Measurements from ENCODE around the gene TNS4. TPM values are rescaled to one million over a fixed set of nuclear protein-coding genes. Genes with fewer than 3 reads are reported as not detected.

TNS4 gene
- total RNA-seq (1 to 10 TPM in 1 of 2 donors, under 1 TPM in 1; 0.23 to 1.6 TPM), polyA plus RNA-seq (ENCODE audit: insufficient read length in 6 of 6) (under 1 TPM in 4 of 6 donors, not detected in 2; 0.03 to 0.18 (median 0.13) TPM)
- long read RNA-seq, donor 1 = 0 reads
- long read RNA-seq, donor 2 = 0 reads
- long read RNA-seq, donor 3 = 0 reads
- long read RNA-seq, donor 4 = 0 reads
- long read RNA-seq, donor 5 = 0 reads
- long read RNA-seq, donor 6 = 0 reads
- long read RNA-seq, donor 7 = 0 reads
- long read RNA-seq, donor 8 = 0 reads
- long read RNA-seq, donor 9 = 0 reads
- long read RNA-seq, donor 10 = 0 reads
- long read RNA-seq, donor 11 = 0 reads
- long read RNA-seq, donor 12 = 0 reads

- peak in 1 of 4 donors; percentile 53 for DNase-seq
- peak; percentile 46 for ATAC-seq
Observed at GRCh38 chr17:40501499-40501911, at the start of gene TNS4. Gene TNS4 (minus strand): TSS chr17:40501623. CDS start chr17:40496425, 5,198 bp downstream.

GRCh38 chr17:40550608-40551007 lies 49.2 kb upstream of the TNS4 start:
- intact Hi-C loops (cut with DNase I) = no loop called here
- peak overlapping the region in 1 of 2 donors; percentile 88 for H3K27ac ChIP-seq
- peak; percentile 2 for ATAC-seq
- DNase-seq = no peak
- no peaks in the 10 kb centered on the region for H3K9me3 ChIP-seq
- peaks cover 52 to 77% of the 10 kb centered on the region in 2 donors for H3K4me1 ChIP-seq
- TF ChIP-seq CTCF (IDR thresholded peaks at IDR 0.05) = no peak
- H3K27me3 ChIP-seq = no peaks in the 10 kb centered on the region
- H3K4me3 ChIP-seq = no peak overlapping the region
- no peaks in the 10 kb centered on the region for H3K36me3 ChIP-seq

More at GRCh38 chr17:40501499-40501911, at the start of gene TNS4:
- TF ChIP-seq CTCF (IDR thresholded peaks at IDR 0.05) = no peak
- intact Hi-C loops (cut with DNase I) = no loop called here
- Histone ChIP-seq H3K36me3 (no peaks in the 10 kb centered on the region), H3K27ac (no peak within 1 kb of the TSS), H3K4me3 (no peak within 1 kb of the TSS), H3K9me3 (no peaks in the 10 kb centered on the region), H3K27me3 (peaks cover 0 to 14% of the 10 kb centered on the region in 2 donors), H3K4me1 (peaks cover 15 to 21% of the 10 kb centered on the region in 2 donors)

- intact Hi-C loops (cut with DNase I) = no loop called here
Observed at GRCh38 chr17:40548982-40549685, 47.7 kb upstream of the TNS4 start.

GRCh38 chr17:40548491-40548981 lies 47.1 kb upstream of the TNS4 start:
- Histone ChIP-seq H3K9me3 (no peaks in the 10 kb centered on the region), H3K27me3 (no peaks in the 10 kb centered on the region), H3K4me3 (no peak overlapping the region), H3K27ac (peak overlapping the region; percentile 74 to 84), H3K36me3 (no peaks in the 10 kb centered on the region), H3K4me1 (peaks cover 41 to 57% of the 10 kb centered on the region in 2 donors)
- ATAC-seq (no peak), DNase-seq (no peak)
- no peak for TF ChIP-seq CTCF (IDR thresholded peaks at IDR 0.05)
- intact Hi-C loops (cut with DNase I) = no loop called here

More at GRCh38 chr17:40548982-40549685, 47.7 kb upstream of the TNS4 start:
- ATAC-seq (peak; percentile 68), DNase-seq (peak in 2 of 4 donors; percentile 57 to 72)
- H3K36me3 ChIP-seq = no peaks in the 10 kb centered on the region
- H3K4me3 ChIP-seq = no peak overlapping the region
- no peak for TF ChIP-seq CTCF (IDR thresholded peaks at IDR 0.05)
- H3K27ac ChIP-seq = peak overlapping the region; percentile 74 to 84
- peaks cover 46 to 63% of the 10 kb centered on the region in 2 donors for H3K4me1 ChIP-seq
- no peaks in the 10 kb centered on the region for H3K9me3 ChIP-seq
- no peaks in the 10 kb centered on the region for H3K27me3 ChIP-seq
